D721Med (cell line): ENCODE measurements around the gene EOMES.

ENCODE experiments used
- DNase-seq: peaks from one replicate; pipeline ENCODE4 v3.0.0; 2011; ENCODE audit warnings: low spot score; ENCODE audit not compliant: insufficient read length
- FAIRE-seq: peaks from 2 replicates; lab custom pipeline; 2011; peaks lifted over from hg19 to GRCh38; lab: Jason Lieb, UNC
- TF ChIP-seq, protein P1 (sequence below): IDR thresholded peaks from 2 replicates; pipeline ENCODE4 v1.5.1; 2012; ENCODE audit warnings: mild to moderate bottlenecking, control low read depth; ENCODE audit not compliant: insufficient read depth; ENCODE audit errors: missing control alignments

EOMES gene

DNA sequence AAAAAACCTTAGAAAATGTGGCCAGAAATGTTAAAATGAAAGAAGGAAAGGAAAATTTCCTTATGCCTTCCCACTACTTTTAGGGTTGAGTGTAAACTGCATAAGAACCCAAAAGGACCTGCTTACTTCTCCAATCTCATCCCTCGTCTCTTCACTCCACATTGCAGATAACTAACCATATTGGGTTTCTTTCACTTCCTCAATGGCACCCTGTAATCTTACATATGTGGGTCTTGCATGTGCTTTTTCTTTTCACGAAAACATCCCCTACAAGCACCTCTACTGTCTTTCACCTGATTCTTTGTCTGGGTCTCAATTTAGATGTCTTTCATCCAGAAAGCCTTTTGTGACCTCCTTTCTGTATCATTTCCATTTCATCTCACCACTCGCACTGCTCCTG, 23.1 kb downstream of the EOMES start:
- TF ChIP-seq, protein P1, sequence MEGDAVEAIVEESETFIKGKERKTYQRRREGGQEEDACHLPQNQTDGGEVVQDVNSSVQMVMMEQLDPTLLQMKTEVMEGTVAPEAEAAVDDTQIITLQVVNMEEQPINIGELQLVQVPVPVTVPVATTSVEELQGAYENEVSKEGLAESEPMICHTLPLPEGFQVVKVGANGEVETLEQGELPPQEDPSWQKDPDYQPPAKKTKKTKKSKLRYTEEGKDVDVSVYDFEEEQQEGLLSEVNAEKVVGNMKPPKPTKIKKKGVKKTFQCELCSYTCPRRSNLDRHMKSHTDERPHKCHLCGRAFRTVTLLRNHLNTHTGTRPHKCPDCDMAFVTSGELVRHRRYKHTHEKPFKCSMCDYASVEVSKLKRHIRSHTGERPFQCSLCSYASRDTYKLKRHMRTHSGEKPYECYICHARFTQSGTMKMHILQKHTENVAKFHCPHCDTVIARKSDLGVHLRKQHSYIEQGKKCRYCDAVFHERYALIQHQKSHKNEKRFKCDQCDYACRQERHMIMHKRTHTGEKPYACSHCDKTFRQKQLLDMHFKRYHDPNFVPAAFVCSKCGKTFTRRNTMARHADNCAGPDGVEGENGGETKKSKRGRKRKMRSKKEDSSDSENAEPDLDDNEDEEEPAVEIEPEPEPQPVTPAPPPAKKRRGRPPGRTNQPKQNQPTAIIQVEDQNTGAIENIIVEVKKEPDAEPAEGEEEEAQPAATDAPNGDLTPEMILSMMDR = no peak
- no peak for DNase-seq
- FAIRE-seq = no peak

DNA sequence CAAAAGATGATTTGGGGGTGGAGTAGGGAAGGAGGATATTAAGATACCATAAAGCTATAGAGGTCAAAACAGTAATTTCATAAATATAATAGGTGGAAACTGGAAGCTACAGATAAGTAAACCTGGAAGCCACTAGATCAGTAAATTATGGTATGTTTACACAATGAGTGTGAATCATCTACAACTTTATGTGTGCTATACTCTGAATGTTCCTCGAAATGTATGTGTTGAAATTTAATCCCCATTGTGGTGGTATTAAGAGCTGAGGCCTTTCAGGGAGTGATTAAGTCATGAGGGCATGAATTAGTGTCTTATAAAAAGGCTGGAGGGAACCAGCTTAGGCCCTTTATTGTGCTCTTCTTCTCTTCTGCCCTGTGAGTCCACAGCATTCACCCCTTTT, 25.2 kb downstream of the EOMES start:
- DNase-seq (no peak), FAIRE-seq (no peak)
- TF ChIP-seq, protein P1 = no peak

DNA sequence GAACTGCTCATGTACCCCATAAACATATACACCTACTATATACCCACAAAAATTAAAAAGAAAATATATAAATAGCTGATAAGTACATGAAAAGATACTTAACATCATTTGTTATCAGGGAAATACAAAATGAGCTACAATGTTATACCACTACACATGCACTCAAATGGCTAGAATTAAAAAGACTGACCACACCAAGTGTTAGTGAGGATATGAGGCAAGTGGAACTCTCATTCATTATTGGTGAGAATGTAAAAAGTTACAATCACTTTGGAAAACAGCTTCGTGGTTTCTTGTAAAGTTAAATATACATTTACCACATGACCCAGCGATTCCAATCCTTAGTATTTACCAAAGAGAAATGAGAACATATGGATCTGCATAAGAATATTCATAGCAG, 26.5 kb downstream of the EOMES start:
- no peak for DNase-seq
- TF ChIP-seq, protein P1 = no peak
- no peak for FAIRE-seq

DNA sequence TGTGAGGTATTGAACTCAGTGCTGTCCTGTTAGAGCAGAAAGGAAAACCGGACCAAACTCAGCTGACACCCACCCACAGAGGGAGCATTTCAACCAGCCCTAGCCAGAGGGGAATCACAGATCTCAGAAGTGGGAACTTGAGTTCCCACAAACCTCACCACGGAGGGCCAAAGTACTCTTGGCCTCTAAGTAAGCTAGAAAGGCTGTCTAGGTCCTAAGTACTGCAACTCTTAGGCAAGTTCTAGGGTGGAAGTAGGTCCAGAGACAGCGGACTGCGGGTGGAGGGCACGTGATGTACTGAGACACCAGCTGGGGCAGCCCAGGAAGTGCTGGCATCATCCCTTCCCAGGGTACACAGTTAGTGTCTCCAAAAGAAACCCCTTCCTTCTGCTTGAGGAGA, 34.1 kb downstream of the EOMES start:
- FAIRE-seq = no peak

DNA sequence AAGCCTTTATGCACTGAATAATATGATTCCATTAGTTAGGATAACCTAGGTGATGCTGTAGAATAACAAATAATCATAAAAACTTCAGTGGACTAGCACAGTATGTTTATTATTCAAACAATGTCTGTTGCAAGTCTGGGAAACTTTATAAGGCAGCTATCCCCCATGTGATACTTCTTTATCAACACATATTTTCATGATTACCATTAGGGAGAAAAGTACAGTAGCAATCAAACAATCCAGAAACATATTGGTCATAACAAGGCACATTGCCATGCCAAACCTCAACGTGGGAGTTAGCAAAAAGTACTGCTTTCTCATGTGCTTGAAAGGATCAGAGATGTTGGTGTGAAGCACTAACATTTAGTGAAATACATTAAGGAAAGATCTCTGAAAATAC, 35.5 kb downstream of the EOMES start:
- TF ChIP-seq, protein P1 = no peak
- FAIRE-seq (no peak), DNase-seq (no peak)

More for the DNA sequence above, 34.1 kb downstream of the EOMES start:
- no peak for DNase-seq
- TF ChIP-seq, protein P1 = no peak

DNA sequence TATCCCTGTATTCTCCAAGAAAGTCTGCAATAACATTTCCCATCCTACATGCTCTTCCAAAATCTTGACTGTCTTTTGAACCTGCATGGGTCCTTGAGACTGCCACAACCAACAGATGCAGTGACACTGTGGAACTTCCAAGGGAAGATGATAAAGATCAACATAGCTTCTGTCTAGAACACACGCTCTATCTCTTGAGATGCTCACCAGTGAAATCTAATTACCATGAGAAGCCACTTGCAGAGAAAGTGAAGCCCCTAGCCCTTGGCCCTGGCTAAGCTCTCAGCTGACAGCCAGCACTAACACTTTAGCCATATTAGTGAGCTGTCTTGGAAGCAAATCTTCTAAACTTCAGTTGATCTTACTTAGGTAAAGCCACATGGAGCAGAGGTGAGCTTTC, 36.6 kb downstream of the EOMES start:
- DNase-seq = no peak
- TF ChIP-seq, protein P1 = no peak

DNA sequence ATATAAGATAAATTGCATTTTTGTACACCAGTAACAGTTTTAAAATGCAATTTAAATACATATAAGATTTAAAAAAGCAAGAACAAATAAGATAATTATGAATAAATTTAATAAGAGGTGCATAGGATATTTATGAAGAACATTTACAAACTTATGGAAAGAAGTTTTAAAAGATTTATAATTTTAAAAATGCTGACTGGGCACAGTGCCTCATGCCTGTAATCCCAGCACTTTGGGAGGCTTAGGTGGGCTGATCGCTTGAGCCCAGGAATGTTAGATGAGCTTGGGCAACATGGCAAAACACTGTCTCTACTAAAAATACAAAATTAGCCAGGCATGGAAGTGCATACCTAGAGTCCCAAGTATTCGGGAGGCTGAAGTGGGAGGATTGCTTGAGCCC, 37.8 kb downstream of the EOMES start:
- TF ChIP-seq, protein P1 = no peak
- no peak for FAIRE-seq
- no peak for DNase-seq

More for the DNA sequence above, 36.6 kb downstream of the EOMES start:
- FAIRE-seq = no peak
